ENCODE data around the gene FAM170B. TPM values are rescaled to one million over a fixed set of nuclear protein-coding genes. Genes with fewer than 3 reads are reported as not detected.

FAM170B gene
- total RNA-seq, 2 experiments from 2014 or later = not detected

GRCh38 chr10:49113741-49114141, 20.1 kb downstream of the FAM170B start:
- POLR2A ChIA-PET = no interaction called here
- no peaks in the 10 kb centered on the region for H3K36me3 Mint-ChIP-seq (ENCODE audit: low read depth)

GRCh38 chr10:49112851-49113250, 21.0 kb downstream of the FAM170B start:
- peaks cover 41% of the 10 kb centered on the region for H3K27me3 Mint-ChIP-seq (ENCODE audit: low read depth)
- no peak for DNase-seq
- H3K9me3 Mint-ChIP-seq (ENCODE audit: insufficient read depth) = no peaks in the 10 kb centered on the region
- no peak overlapping the region for H3K4me3 Mint-ChIP-seq
- peaks cover 8% of the 10 kb centered on the region for H3K4me1 Mint-ChIP-seq (ENCODE audit: low read depth)
- CTCF ChIA-PET = no interaction called here
- H3K36me3 Mint-ChIP-seq (ENCODE audit: low read depth) = no peaks in the 10 kb centered on the region
- POLR2A ChIA-PET = no interaction called here
- no peak for ATAC-seq
- H3K27ac Mint-ChIP-seq = no peak overlapping the region

More at GRCh38 chr10:49113741-49114141, 20.1 kb downstream of the FAM170B start:
- peaks cover 48% of the 10 kb centered on the region for H3K27me3 Mint-ChIP-seq (ENCODE audit: low read depth)
- no peak overlapping the region for H3K4me3 Mint-ChIP-seq
- DNase-seq = no peak
- CTCF ChIA-PET = interaction anchor here (1.1 kb wide), 1 partner anchor 457 kb away, joined by 3 read pairs; no protein-coding TSS in a partner anchor
- no peak for ATAC-seq
- peaks cover 8% of the 10 kb centered on the region for H3K4me1 Mint-ChIP-seq (ENCODE audit: low read depth)
- no peak overlapping the region for H3K27ac Mint-ChIP-seq
- no peaks in the 10 kb centered on the region for H3K9me3 Mint-ChIP-seq (ENCODE audit: insufficient read depth)

DNA sequence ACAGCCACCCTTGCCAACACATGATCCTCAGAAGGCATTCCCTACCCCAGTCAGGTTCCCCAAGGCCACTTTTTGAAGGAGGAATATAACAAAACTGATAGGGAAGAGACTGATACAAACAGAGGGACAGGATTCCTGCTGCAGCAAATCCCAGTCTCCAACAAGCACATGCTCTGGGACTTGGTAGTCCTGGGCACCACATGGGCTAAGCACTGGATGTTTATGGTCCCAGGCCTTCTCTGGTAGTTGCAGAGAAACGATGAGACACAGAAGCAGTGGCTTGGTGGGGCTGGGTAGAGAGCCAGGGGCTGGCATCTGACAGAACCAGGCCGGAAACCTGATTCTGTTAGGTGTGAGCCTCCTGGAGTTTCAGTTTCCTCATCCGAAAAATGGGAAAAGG, 21.7 kb downstream of the FAM170B start:
- Mint-ChIP-seq H3K27ac (no peak overlapping the region), H3K4me1 (ENCODE audit: low read depth) (peaks cover 8% of the 10 kb centered on the region), H3K36me3 (ENCODE audit: low read depth) (no peaks in the 10 kb centered on the region), H3K4me3 (no peak overlapping the region), H3K9me3 (ENCODE audit: insufficient read depth) (no peaks in the 10 kb centered on the region), H3K27me3 (ENCODE audit: low read depth) (peaks cover 34% of the 10 kb centered on the region)
- ChIA-PET CTCF (no interaction called here), POLR2A (no interaction called here)
- ATAC-seq (no peak), DNase-seq (no peak)

- ATAC-seq (no peak), DNase-seq (no peak)
- H3K4me3 Mint-ChIP-seq = no peak overlapping the region
- no peak overlapping the region for H3K27ac Mint-ChIP-seq
- no peaks in the 10 kb centered on the region for H3K9me3 Mint-ChIP-seq (ENCODE audit: insufficient read depth)
- CTCF ChIA-PET = no interaction called here
- POLR2A ChIA-PET = no interaction called here
- H3K36me3 Mint-ChIP-seq (ENCODE audit: low read depth) = no peaks in the 10 kb centered on the region
- peaks cover 7% of the 10 kb centered on the region for H3K4me1 Mint-ChIP-seq (ENCODE audit: low read depth)
- peaks cover 31% of the 10 kb centered on the region for H3K27me3 Mint-ChIP-seq (ENCODE audit: low read depth)
Measured at GRCh38 chr10:49111320-49111698, 22.5 kb downstream of the FAM170B start.

- Mint-ChIP-seq H3K9me3 (ENCODE audit: insufficient read depth) (no peaks in the 10 kb centered on the region), H3K27me3 (ENCODE audit: low read depth) (peaks cover 27% of the 10 kb centered on the region), H3K4me3 (no peak overlapping the region), H3K4me1 (ENCODE audit: low read depth) (peaks cover 3% of the 10 kb centered on the region), H3K27ac (no peak overlapping the region), H3K36me3 (ENCODE audit: low read depth) (no peaks in the 10 kb centered on the region)
- DNase-seq (no peak), ATAC-seq (no peak)
- ChIA-PET CTCF (no interaction called here), POLR2A (no interaction called here)
Measured at GRCh38 chr10:49110684-49111319, 23.0 kb downstream of the FAM170B start.

DNA sequence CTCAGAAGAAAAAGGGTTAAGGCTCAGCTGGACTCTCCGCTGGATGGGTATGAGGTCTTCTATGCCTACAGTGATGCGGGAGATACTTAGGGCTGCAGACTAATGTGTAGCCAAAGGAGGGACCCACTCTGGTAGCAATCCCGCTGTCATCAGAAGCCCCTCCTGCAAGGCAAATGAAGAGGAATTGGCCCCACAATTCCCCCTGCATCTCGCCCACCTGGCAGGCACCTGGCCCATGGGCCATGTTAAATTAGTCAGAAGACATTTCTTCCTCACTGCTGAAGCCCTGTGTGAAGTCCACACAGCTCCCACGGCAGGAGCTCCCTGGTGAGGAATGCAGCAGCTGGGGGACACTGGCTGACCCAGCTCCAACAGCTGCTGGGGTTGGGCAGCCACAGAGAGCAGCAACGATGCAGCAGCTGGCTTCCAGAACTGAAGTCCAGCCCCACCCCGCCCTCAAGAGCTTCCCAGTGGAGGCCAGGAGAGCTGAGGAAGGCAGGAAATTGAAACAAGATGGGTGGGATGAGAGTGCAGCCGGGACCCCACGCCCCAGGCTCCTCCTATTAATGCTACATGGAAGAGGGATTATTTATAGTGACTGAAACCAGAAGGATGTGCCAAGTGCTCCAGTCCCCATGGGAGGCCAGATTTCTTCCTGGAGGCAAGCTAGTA, 24.0 kb downstream of the FAM170B start:
- ChIA-PET CTCF (no interaction called here), POLR2A (no interaction called here)
- H3K4me1 Mint-ChIP-seq (ENCODE audit: low read depth) = peaks cover 2% of the 10 kb centered on the region
- no peak overlapping the region for H3K27ac Mint-ChIP-seq
- H3K9me3 Mint-ChIP-seq (ENCODE audit: insufficient read depth) = no peaks in the 10 kb centered on the region
- no peak overlapping the region for H3K4me3 Mint-ChIP-seq
- no peaks in the 10 kb centered on the region for H3K36me3 Mint-ChIP-seq (ENCODE audit: low read depth)
- no peak for ATAC-seq
- DNase-seq = no peak
- H3K27me3 Mint-ChIP-seq (ENCODE audit: low read depth) = peaks cover 29% of the 10 kb centered on the region

DNA sequence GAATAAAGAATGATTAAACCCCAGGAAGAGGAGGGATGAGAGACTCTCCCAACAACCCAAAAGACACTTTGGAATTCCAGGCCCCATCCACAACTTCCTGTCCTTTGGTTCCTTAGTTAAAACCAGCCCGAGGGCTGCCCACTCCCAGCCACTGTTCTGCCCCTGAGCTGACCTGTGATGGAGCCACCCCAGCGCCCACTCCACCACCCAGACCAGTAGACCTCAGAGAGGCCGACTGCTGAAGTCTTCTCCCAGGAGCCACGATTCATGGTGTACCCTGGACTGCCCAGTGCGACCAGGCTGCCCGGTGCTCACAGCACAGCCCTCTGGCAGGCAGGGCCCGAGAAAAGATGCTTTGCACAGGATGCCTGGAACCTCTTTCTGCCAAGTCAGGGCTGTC, 25.2 kb downstream of the FAM170B start:
- Mint-ChIP-seq H3K4me3 (no peak overlapping the region), H3K4me1 (ENCODE audit: low read depth) (no peaks in the 10 kb centered on the region), H3K27ac (no peak overlapping the region), H3K9me3 (ENCODE audit: insufficient read depth) (no peaks in the 10 kb centered on the region), H3K36me3 (ENCODE audit: low read depth) (no peaks in the 10 kb centered on the region), H3K27me3 (ENCODE audit: low read depth) (peaks cover 26% of the 10 kb centered on the region)
- ATAC-seq (no peak), DNase-seq (no peak)
- CTCF ChIA-PET = no interaction called here
- POLR2A ChIA-PET = no interaction called here

DNA sequence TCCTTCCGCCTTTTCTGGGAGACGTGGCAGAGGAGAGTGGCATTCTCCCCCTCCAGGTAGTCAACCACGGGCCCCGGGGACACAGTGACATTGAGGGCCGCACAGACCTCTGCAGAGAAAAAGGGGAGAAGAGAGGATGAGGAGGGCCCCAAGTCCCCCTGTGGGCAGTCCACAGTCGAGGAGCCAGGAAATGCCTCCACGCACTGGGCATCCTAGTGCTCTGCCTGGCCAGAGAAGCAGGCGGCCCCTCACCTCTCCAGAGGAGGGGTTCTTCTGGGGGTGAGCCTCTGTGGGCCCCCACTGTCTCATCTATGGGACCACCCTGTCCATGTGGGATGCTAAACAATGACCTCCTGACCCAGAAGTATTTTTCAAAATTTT, 25.9 kb downstream of the FAM170B start:
- POLR2A ChIA-PET = no interaction called here
- Mint-ChIP-seq H3K27ac (no peak overlapping the region), H3K27me3 (ENCODE audit: low read depth) (peaks cover 22% of the 10 kb centered on the region), H3K36me3 (ENCODE audit: low read depth) (no peaks in the 10 kb centered on the region), H3K9me3 (ENCODE audit: insufficient read depth) (no peaks in the 10 kb centered on the region), H3K4me3 (no peak overlapping the region), H3K4me1 (ENCODE audit: low read depth) (no peaks in the 10 kb centered on the region)
- no peak for ATAC-seq
- no peak for DNase-seq
- CTCF ChIA-PET = no interaction called here

DNA sequence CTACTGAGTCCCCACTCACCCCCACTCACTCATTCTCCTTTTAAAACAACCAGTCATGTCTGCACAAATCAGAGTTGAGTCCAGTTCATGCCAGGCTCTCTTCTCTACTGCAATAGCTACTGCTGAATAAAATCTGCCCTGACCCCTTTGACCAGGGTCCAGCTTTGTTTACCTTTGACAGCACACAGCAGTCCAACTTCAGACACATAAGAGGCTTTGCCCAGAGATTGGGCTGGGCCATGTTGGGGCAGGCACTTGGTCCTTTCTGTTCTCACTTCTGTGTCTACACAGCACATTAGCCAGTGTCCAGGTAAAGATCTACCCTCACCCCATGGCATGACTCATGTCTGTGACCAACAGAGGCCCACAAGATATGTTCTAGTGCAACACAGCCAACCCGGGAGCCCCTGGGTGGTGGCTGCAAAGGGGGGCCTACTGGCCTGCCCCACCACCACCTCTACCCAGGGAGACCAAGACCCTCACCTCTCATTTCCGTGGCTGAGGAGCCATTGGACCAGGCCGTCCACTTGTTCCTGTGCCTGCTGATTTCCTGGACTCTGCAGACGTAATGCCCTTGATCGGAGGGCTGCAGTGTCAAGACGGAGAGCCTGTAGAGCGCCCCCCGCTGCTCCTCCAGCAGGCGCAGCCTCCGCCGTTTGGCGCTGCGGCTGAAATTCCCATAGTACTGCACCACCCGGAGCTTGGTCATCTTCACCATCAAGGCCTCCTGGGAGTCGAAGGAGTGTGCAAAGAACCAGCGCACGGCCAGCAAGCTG, 26.5 kb downstream of the FAM170B start:
- ChIA-PET CTCF (no interaction called here), POLR2A (no interaction called here)
- ATAC-seq (no peak), DNase-seq (no peak)
- H3K27me3 Mint-ChIP-seq (ENCODE audit: low read depth) = peaks cover 17% of the 10 kb centered on the region
- no peaks in the 10 kb centered on the region for H3K36me3 Mint-ChIP-seq (ENCODE audit: low read depth)
- no peak overlapping the region for H3K27ac Mint-ChIP-seq
- no peaks in the 10 kb centered on the region for H3K9me3 Mint-ChIP-seq (ENCODE audit: insufficient read depth)
- H3K4me3 Mint-ChIP-seq = no peak overlapping the region
- H3K4me1 Mint-ChIP-seq (ENCODE audit: low read depth) = no peaks in the 10 kb centered on the region

DNA sequence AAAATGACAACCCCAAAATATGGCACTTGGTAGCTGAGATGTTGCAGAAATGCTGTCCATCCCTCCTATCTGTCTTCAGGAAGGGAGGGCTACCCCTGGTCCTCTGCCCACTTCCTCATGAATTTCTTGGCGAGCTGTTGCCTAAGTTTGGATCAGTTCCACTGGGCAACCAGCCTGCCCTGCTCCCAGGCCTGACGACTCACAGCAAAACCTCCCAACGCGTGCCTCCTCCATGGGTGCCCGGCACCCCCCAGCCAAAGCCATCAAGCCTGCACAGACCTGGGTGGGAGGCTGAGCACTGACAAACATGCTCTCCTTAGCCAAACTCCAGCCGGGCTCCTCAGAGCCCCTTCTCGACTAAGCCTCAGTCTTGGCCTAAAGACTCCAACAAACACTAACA, 27.4 kb downstream of the FAM170B start:
- H3K4me3 Mint-ChIP-seq = no peak overlapping the region
- peaks cover 13% of the 10 kb centered on the region for H3K27me3 Mint-ChIP-seq (ENCODE audit: low read depth)
- CTCF ChIA-PET = no interaction called here
- ATAC-seq (no peak), DNase-seq (no peak)
- H3K9me3 Mint-ChIP-seq (ENCODE audit: insufficient read depth) = no peaks in the 10 kb centered on the region
- no peaks in the 10 kb centered on the region for H3K4me1 Mint-ChIP-seq (ENCODE audit: low read depth)
- POLR2A ChIA-PET = no interaction called here
- no peak overlapping the region for H3K27ac Mint-ChIP-seq
- no peaks in the 10 kb centered on the region for H3K36me3 Mint-ChIP-seq (ENCODE audit: low read depth)

DNA sequence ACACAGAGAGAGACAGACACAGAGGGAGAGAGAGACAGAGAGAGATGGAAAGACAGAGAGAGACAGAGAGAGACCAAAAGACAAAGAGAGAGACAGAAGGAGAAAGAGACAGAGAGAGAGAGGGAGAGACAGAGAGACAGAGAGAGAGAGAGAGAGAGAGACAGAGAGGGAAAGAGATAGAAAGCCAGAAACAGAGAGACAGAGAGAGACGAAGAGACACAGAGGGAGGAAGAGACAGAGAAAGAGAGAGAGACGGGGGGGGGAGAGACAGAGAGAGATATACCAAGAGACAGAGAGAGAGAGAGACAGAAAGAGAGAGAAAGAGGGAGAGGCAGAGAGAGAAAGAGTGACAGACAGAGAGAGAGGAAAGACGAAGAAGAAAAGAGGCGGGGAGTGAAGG, 28.7 kb downstream of the FAM170B start:
- ChIA-PET POLR2A (no interaction called here), CTCF (no interaction called here)
- Mint-ChIP-seq H3K4me1 (ENCODE audit: low read depth) (no peaks in the 10 kb centered on the region), H3K27ac (no peak overlapping the region), H3K27me3 (ENCODE audit: low read depth) (peaks cover 14% of the 10 kb centered on the region), H3K4me3 (no peak overlapping the region), H3K9me3 (ENCODE audit: insufficient read depth) (no peaks in the 10 kb centered on the region), H3K36me3 (ENCODE audit: low read depth) (no peaks in the 10 kb centered on the region)
- DNase-seq (no peak), ATAC-seq (no peak)

DNA sequence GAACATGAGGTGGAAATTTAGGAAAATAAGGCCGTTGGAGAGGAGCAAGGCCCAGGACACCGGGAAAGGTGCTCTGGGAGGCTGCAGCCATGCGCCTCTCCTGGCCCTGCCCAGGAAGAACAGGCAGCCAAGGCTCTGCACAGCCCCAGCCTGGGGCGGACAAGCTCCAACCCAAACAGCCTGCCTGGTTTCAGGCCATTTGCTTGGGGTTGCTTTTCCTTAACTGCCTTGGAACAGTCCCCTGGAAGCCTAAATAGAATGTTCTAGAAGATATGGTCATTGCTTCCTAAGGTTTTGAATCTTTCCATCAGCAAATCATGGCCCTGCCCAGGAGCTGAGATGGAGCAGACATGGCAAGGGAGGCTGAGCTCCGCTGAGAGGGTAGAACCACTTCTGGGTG, 29.5 kb downstream of the FAM170B start:
- CTCF ChIA-PET = no interaction called here
- Mint-ChIP-seq H3K9me3 (ENCODE audit: insufficient read depth) (no peaks in the 10 kb centered on the region), H3K4me3 (no peak overlapping the region), H3K4me1 (ENCODE audit: low read depth) (no peaks in the 10 kb centered on the region), H3K36me3 (ENCODE audit: low read depth) (no peaks in the 10 kb centered on the region), H3K27ac (no peak overlapping the region), H3K27me3 (ENCODE audit: low read depth) (peaks cover 21% of the 10 kb centered on the region)
- ATAC-seq (no peak), DNase-seq (no peak)
- POLR2A ChIA-PET = no interaction called here

Data from activated CD8-positive, alpha-beta T cell treated with anti-CD3 and anti-CD28 coated beads, Interleukin-2, amount 10 ng/mL, durations not matched to agents 7 days and 5 days (primary cell).